Effector CD4-positive, alpha-beta T cell (primary cell): ENCODE data around the gene GPATCH2.
"Not testable (repeated sequence)": the region's sequence is repeated elsewhere in the genome, so short reads cannot be mapped to it uniquely, and the experiment has no call there.

Experiments
- DNase-seq: peaks from one replicate; pipeline ENCODE4 v3.0.0-alpha.2; 2020

Gene GPATCH2

GRCh38 chr1:217524787-217525520 lies 105.9 kb downstream of the GPATCH2 start:
- no peak for DNase-seq

- not testable (repeated sequence) for DNase-seq
These were observed 107.0 kb downstream of the GPATCH2 start for GRCh38 chr1:217523921-217524320.

- no peak for DNase-seq
These were observed 108.6 kb downstream of the GPATCH2 start for GRCh38 chr1:217522277-217522676.

GRCh38 chr1:217521317-217521716 lies 109.6 kb downstream of the GPATCH2 start:
- no peak for DNase-seq

- no peak for DNase-seq
These were observed 124.0 kb downstream of the GPATCH2 start for GRCh38 chr1:217506878-217507277.

- DNase-seq: no peak
These were observed 132.7 kb downstream of the GPATCH2 start for GRCh38 chr1:217498209-217498608.

GRCh38 chr1:217495249-217495648 lies 135.6 kb downstream of the GPATCH2 start:
- DNase-seq: no peak

- no peak for DNase-seq
These were observed 136.1 kb downstream of the GPATCH2 start for GRCh38 chr1:217494767-217495166.

GRCh38 chr1:217493290-217493689 lies 137.6 kb downstream of the GPATCH2 start:
- no peak for DNase-seq

GRCh38 chr1:217484871-217485270 lies 146.0 kb downstream of the GPATCH2 start:
- DNase-seq: no peak

- DNase-seq: no peak
These were observed 148.4 kb downstream of the GPATCH2 start for GRCh38 chr1:217482356-217483102.

- DNase-seq: no peak
These were observed 152.4 kb downstream of the GPATCH2 start for GRCh38 chr1:217478450-217478849.

- no peak for DNase-seq
These were observed 158.0 kb downstream of the GPATCH2 start for GRCh38 chr1:217472915-217473314.

GRCh38 chr1:217471403-217471802 lies 159.5 kb downstream of the GPATCH2 start:
- no peak for DNase-seq

- no peak for DNase-seq
These were observed 160.9 kb downstream of the GPATCH2 start for GRCh38 chr1:217469983-217470382.

- no peak for DNase-seq
These were observed 165.8 kb downstream of the GPATCH2 start for GRCh38 chr1:217465102-217465501.

GRCh38 chr1:217462666-217463065 lies 168.2 kb downstream of the GPATCH2 start:
- DNase-seq: no peak

GRCh38 chr1:217462159-217462558 lies 168.7 kb downstream of the GPATCH2 start:
- DNase-seq: no peak

- no peak for DNase-seq
These were observed 173.9 kb downstream of the GPATCH2 start for GRCh38 chr1:217457016-217457415.

- no peak for DNase-seq
These were observed 174.6 kb downstream of the GPATCH2 start for GRCh38 chr1:217456261-217456660.

GRCh38 chr1:217453816-217454215 lies 177.1 kb downstream of the GPATCH2 start:
- DNase-seq: no peak

- DNase-seq: no peak
These were observed 181.5 kb downstream of the GPATCH2 start for GRCh38 chr1:217449370-217449769.

- DNase-seq: no peak
These were observed 187.0 kb downstream of the GPATCH2 start for GRCh38 chr1:217443845-217444244.

- DNase-seq: no peak
These were observed 193.5 kb downstream of the GPATCH2 start for GRCh38 chr1:217437376-217437775.
